CD4-positive, alpha-beta T cell (primary cell): ENCODE data around the gene ANKRD13A. TPM values are rescaled to one million over a fixed set of nuclear protein-coding genes. Genes with fewer than 3 reads are reported as not detected.
A peak's percentile ranks its signal among the peaks of the same experiment; 100 is the strongest.

Experiments
- ATAC-seq: fragments of 200-7000 bp; cut with Tn5 transposase; one replicate; pipeline ENCODE4 v1.10.0; 2022; ENCODE audit warnings: mild to moderate bottlenecking; ENCODE audit not compliant: poor library complexity
- CTCF ChIA-PET: fragments of 350-600 bp; sonication (Branson Sonifier 250); formaldehyde crosslinking; loops from one replicate; lab custom pipeline; 2021; ENCODE audit warnings: antibody characterized with exemption, inconsistent platforms; lab: Charles Lee
- POLR2A ChIA-PET: fragments of 350-600 bp; sonication (Branson Sonifier 250); formaldehyde crosslinking; loops from one replicate; lab custom pipeline; 2021; ENCODE audit warnings: antibody characterized with exemption, inconsistent platforms; lab: Charles Lee
- DNase-seq, 14 experiments: peaks; one replicate each; pipeline ENCODE4 v3.0.0-alpha.2; 2013 to 2020; ENCODE audit warnings: mixed read lengths in 2 of 14
- H3K27ac ChIP-seq, 2 donors: one replicate each; pipeline versions ENCODE4 v1.5.1 to v1.7.0; 2013; ENCODE audit warnings: low read length in 2 of 2, low read depth in 1 of 2, mild to moderate bottlenecking in 1 of 2
- H3K27me3 ChIP-seq, 2 experiments: 1 replicate in 1 of 2; 2 replicates in 1 of 2; pipeline versions ENCODE4 v1.6.1 to v1.7.0; 2013; ENCODE audit warnings: low read length in 2 of 2, control low read depth in 1 of 2, mild to moderate bottlenecking in 1 of 2, moderate library complexity in 1 of 2; ENCODE audit not compliant: insufficient read depth in 2 of 2, control insufficient read depth in 1 of 2
- H3K36me3 ChIP-seq: one replicate; pipeline ENCODE4 v1.6.1; 2013; ENCODE audit warnings: low read length, control low read depth; ENCODE audit not compliant: insufficient read depth
- H3K4me1 ChIP-seq: one replicate; pipeline ENCODE4 v1.6.1; 2013; ENCODE audit warnings: low read length, control low read depth; ENCODE audit not compliant: insufficient read depth
- H3K4me3 ChIP-seq: one replicate; pipeline ENCODE4 v1.5.1; 2013; ENCODE audit warnings: mild to moderate bottlenecking, low read length, moderate library complexity
- H3K9me3 ChIP-seq, 2 experiments: 1 replicate in 1 of 2; 2 replicates in 1 of 2; pipeline versions ENCODE4 v1.6.1 to v1.7.0; 2013; ENCODE audit warnings: low read length in 2 of 2, mild to moderate bottlenecking in 2 of 2, control low read depth in 1 of 2, moderate library complexity in 1 of 2; ENCODE audit not compliant: control insufficient read depth in 1 of 2, insufficient read depth in 1 of 2
- H3K27ac Mint-ChIP-seq: one replicate; pipeline ENCODE4 v1.8.0; 2020; ENCODE audit warnings: mixed read lengths
- H3K27me3 Mint-ChIP-seq: one replicate; pipeline ENCODE4 v1.8.0; 2021; ENCODE audit warnings: mixed read lengths
- H3K36me3 Mint-ChIP-seq: one replicate; pipeline ENCODE4 v1.8.0; 2021; ENCODE audit warnings: low read depth, mixed read lengths
- H3K4me1 Mint-ChIP-seq: one replicate; pipeline ENCODE4 v1.8.0; 2021; ENCODE audit warnings: low read depth, mixed read lengths
- H3K4me3 Mint-ChIP-seq: one replicate; pipeline ENCODE4 v1.8.0; 2020; ENCODE audit warnings: mild to moderate bottlenecking, mixed read lengths
- H3K9me3 Mint-ChIP-seq: one replicate; pipeline ENCODE4 v1.8.0; 2020; ENCODE audit warnings: mixed read lengths
- CTCF ChIP-seq: fragments of 200-600 bp; IDR thresholded peaks from one replicate; pipeline ENCODE4 v1.8.0; 2022; ENCODE audit warnings: antibody characterized with exemption, mild to moderate bottlenecking
- intact Hi-C, 2 experiments: fragments of 100-400 bp; cut with DNase I in 1 of 2; cut with micrococcal nuclease in 1 of 2; formaldehyde crosslinking; loops; one replicate each; pipeline versions ENCODE4 v1.15.1 to v1.9.0; 2023 to 2025; cut with DNase I, micrococcal nuclease
- total RNA-seq, 174 experiments: library from RNA in 2 of 174; stranded (reverse) in 2 of 174; gene quantifications; one replicate each; pipeline ENCODE4 v1.2.3 and lab custom pipeline; 2021 to 2026

The ANKRD13A gene
- total RNA-seq, 2 experiments from 2014 or later = 51.6 to 52.3 TPM

- ATAC-seq (no peak), DNase-seq (no peak)
- peak overlapping the region; percentile 100 for H3K4me3 Mint-ChIP-seq
- H3K4me1 Mint-ChIP-seq = peaks cover 78% of the 10 kb centered on the region
- Histone ChIP-seq H3K9me3 (no peaks in the 10 kb centered on the region), H3K4me3 (no peak overlapping the region), H3K4me1 (peaks cover 67% of the 10 kb centered on the region), H3K36me3 (peaks cover 8% of the 10 kb centered on the region), H3K27me3 (no peaks in the 10 kb centered on the region), H3K27ac (no peak overlapping the region)
- H3K36me3 Mint-ChIP-seq = peaks cover 25% of the 10 kb centered on the region
- TF ChIP-seq CTCF = no peak
- H3K27ac Mint-ChIP-seq = peak overlapping the region; percentile 90
- ChIA-PET POLR2A (no interaction called here), CTCF (no interaction called here)
- no peaks in the 10 kb centered on the region for H3K9me3 Mint-ChIP-seq
- intact Hi-C loops = no loop called here
- no peaks in the 10 kb centered on the region for H3K27me3 Mint-ChIP-seq
These were observed 2.4 kb downstream of the ANKRD13A start for GRCh38 chr12:110001596-110001995.

- Mint-ChIP-seq H3K27ac (peak overlapping the region; percentile 85), H3K4me1 (peaks cover 79% of the 10 kb centered on the region), H3K36me3 (peaks cover 31% of the 10 kb centered on the region), H3K27me3 (no peaks in the 10 kb centered on the region), H3K4me3 (peak overlapping the region; percentile 71), H3K9me3 (no peaks in the 10 kb centered on the region)
- ChIA-PET POLR2A (interaction anchor here (2.1 kb wide), 1 partner anchor 8 kb away, joined by 7 read pairs; no protein-coding TSS in a partner anchor), CTCF (no interaction called here)
- no peak for TF ChIP-seq CTCF
- Histone ChIP-seq H3K36me3 (peaks cover 8% of the 10 kb centered on the region), H3K4me1 (peaks cover 64% of the 10 kb centered on the region), H3K27ac (peak overlapping the region in 1 of 2 donors; percentile 41), H3K9me3 (no peaks in the 10 kb centered on the region), H3K27me3 (no peaks in the 10 kb centered on the region), H3K4me3 (no peak overlapping the region)
- intact Hi-C loops = no loop called here
- no peak for DNase-seq
- ATAC-seq = no peak
These were observed 3.7 kb downstream of the ANKRD13A start for GRCh38 chr12:110002676-110003515.

GRCh38 chr12:110004598-110004997, 5.4 kb downstream of the ANKRD13A start:
- POLR2A ChIA-PET = interaction anchor here (2.1 kb wide), 1 partner anchor 10 kb away, joined by 7 read pairs; no protein-coding TSS in a partner anchor
- ATAC-seq = peak; percentile 58
- intact Hi-C loops = no loop called here
- Histone ChIP-seq H3K27me3 (no peaks in the 10 kb centered on the region), H3K4me3 (no peak overlapping the region), H3K27ac (no peak overlapping the region), H3K36me3 (peaks cover 8% of the 10 kb centered on the region), H3K4me1 (peaks cover 61% of the 10 kb centered on the region), H3K9me3 (no peaks in the 10 kb centered on the region)
- Mint-ChIP-seq H3K27me3 (no peaks in the 10 kb centered on the region), H3K36me3 (peaks cover 31% of the 10 kb centered on the region), H3K27ac (peak overlapping the region; percentile 85), H3K4me3 (peak overlapping the region; percentile 85), H3K4me1 (peaks cover 76% of the 10 kb centered on the region), H3K9me3 (no peaks in the 10 kb centered on the region)
- CTCF ChIA-PET = interaction anchor here (1.0 to 1.3 kb wide), 2 partner anchors 10 to 26 kb away, joined by 3 read pairs; no protein-coding TSS in a partner anchor
- TF ChIP-seq CTCF = no peak
- DNase-seq = peak in 2 of 14 experiments; percentile 45
